SK-N-SH (cell line): ENCODE results near the gene CDAN1. TPM values are rescaled to one million over a fixed set of nuclear protein-coding genes. Genes with fewer than 3 reads are reported as not detected.
"Not testable (repeated sequence)": the region's sequence is repeated elsewhere in the genome, so short reads cannot be mapped to it uniquely, and the experiment has no call there.

Experiments used
- CTCF ChIA-PET: fragments of 300-600, 350-600 bp; formaldehyde crosslinking; extraction: SDS; loops from one replicate; lab custom pipeline; 2021; lab: Yijun Ruan, JAX
- POLR2A ChIA-PET: fragments of 350-600 bp; sonication (Branson Sonifier 250); formaldehyde crosslinking; extraction: SDS; loops from one replicate; lab custom pipeline; 2020; ENCODE audit warnings: antibody characterized with exemption, inconsistent platforms; lab: Yijun Ruan, JAX
- DNase-seq: peaks from one replicate; pipeline ENCODE4 v3.0.0; 2012
- H2AFZ ChIP-seq: fragments of 200-600 bp; sonication (generic); 2 replicates; pipeline ENCODE4 v1.8.1; 2016; ENCODE audit warnings: antibody characterized with exemption, mild to moderate bottlenecking, low read depth
- H3F3A ChIP-seq: fragments of 200-600 bp; sonication (generic); replicated peaks from 2 replicates; pipeline ENCODE3; 2016; ENCODE audit warnings: antibody characterized with exemption, mild to moderate bottlenecking; ENCODE audit not compliant: insufficient read depth
- H3K27ac ChIP-seq, 2 experiments: fragments of 200-500 bp in 1 of 2; fragments of 200-600 bp in 1 of 2; sonication (Bioruptor generic) in 1 of 2; sonication (generic), shearing (Covaris generic) in 1 of 2; 2 replicates each; pipeline versions ENCODE4 v1.5.1 to v1.6.1; 2014 to 2016; ENCODE audit warnings: low read depth in 2 of 2, inconsistent platforms in 1 of 2, low read length in 1 of 2, mild to moderate bottlenecking in 1 of 2, mixed read lengths in 1 of 2
- H3K27me3 ChIP-seq: fragments of 200-600 bp; sonication (generic), shearing (Covaris generic); 2 replicates; pipeline ENCODE4 v1.6.1; 2016; ENCODE audit warnings: mixed run types; ENCODE audit not compliant: insufficient read depth
- H3K36me3 ChIP-seq, 2 experiments: fragments of 200-500 bp in 1 of 2; fragments of 200-600 bp in 1 of 2; sonication (Bioruptor generic) in 1 of 2; sonication (generic) in 1 of 2; replicated peaks in 1 of 2; 2 replicates each; pipeline versions ENCODE3 to v1.5.1; 2014 to 2016; ENCODE audit warnings: low read length in 1 of 2, mild to moderate bottlenecking in 1 of 2; ENCODE audit not compliant: insufficient read depth in 2 of 2, control insufficient read depth in 1 of 2
- H3K4me1 ChIP-seq, 2 experiments: fragments of 200-500 bp in 1 of 2; fragments of 200-600 bp in 1 of 2; sonication (Bioruptor generic) in 1 of 2; sonication (generic), shearing (Covaris generic) in 1 of 2; 2 replicates each; pipeline versions ENCODE4 v1.5.1 to v1.6.1; 2014 to 2016; ENCODE audit warnings: low read depth in 1 of 2, low read length in 1 of 2, mixed run types in 1 of 2; ENCODE audit not compliant: insufficient read depth in 2 of 2, control insufficient read depth in 1 of 2
- H3K4me2 ChIP-seq: fragments of 200-600 bp; sonication (generic), shearing (Covaris generic); 2 replicates; pipeline ENCODE4 v1.6.1; 2017; ENCODE audit warnings: mixed run types
- H3K4me3 ChIP-seq, 2 experiments: fragments of 200-500 bp in 1 of 2; fragments of 200-600 bp in 1 of 2; sonication (Bioruptor generic) in 1 of 2; sonication (generic), shearing (Covaris generic) in 1 of 2; 2 replicates each; pipeline versions ENCODE4 v1.5.1 to v1.8.1; 2014 to 2016; ENCODE audit warnings: low read depth in 2 of 2, inconsistent platforms in 1 of 2, low read length in 1 of 2, mild to moderate bottlenecking in 1 of 2, mixed read lengths in 1 of 2, moderate library complexity in 1 of 2
- H3K79me2 ChIP-seq: fragments of 200-600 bp; sonication (generic); 2 replicates; pipeline ENCODE4 v1.8.1; 2017; ENCODE audit warnings: mild to moderate bottlenecking; ENCODE audit not compliant: insufficient read depth
- H3K9ac ChIP-seq: fragments of 200-600 bp; sonication (generic); 2 replicates; pipeline ENCODE4 v1.6.1; 2017; ENCODE audit warnings: mixed run types
- H3K9me2 ChIP-seq: fragments of 200-600 bp; sonication (generic); 2 replicates; pipeline ENCODE4 v1.6.1; 2017; ENCODE audit warnings: mixed run types
- H3K9me3 ChIP-seq: fragments of 200-600 bp; sonication (generic); 2 replicates; pipeline ENCODE4 v1.6.1; 2017; ENCODE audit warnings: mixed run types, mild to moderate bottlenecking, moderate library complexity
- H4K20me1 ChIP-seq: fragments of 200-600 bp; sonication (generic); 2 replicates; pipeline ENCODE4 v1.6.1; 2017; ENCODE audit warnings: mild to moderate bottlenecking, mixed run types; ENCODE audit not compliant: insufficient read depth
- ELF1 ChIP-seq: IDR thresholded peaks from 2 replicates; pipeline ENCODE4 v1.4.0; 2012
- EP300 ChIP-seq, 2 experiments: IDR thresholded peaks; 2 replicates each; pipeline versions ENCODE4 v1.4.0 to v1.6.1; 2012; ENCODE audit warnings: borderline replicate concordance in 1 of 2, low read depth in 1 of 2, low read length in 1 of 2
- EZH2phosphoT487 ChIP-seq: fragments of 200-600 bp; sonication (generic); IDR thresholded peaks from 2 replicates; pipeline ENCODE4 v1.6.1; 2017; ENCODE audit warnings: low read depth, mixed run types, mild to moderate bottlenecking, antibody characterized with exemption, moderate library complexity, borderline replicate concordance
- FOXJ3 ChIP-seq: sonication (generic); formaldehyde crosslinking; IDR thresholded peaks from 2 replicates; pipeline ENCODE4 v1.5.1; 2020; ENCODE audit warnings: mild to moderate bottlenecking, missing genetic modification reagents
- GABPA ChIP-seq: IDR thresholded peaks from 2 replicates; pipeline ENCODE4 v1.4.0; 2012; ENCODE audit warnings: low read depth, mild to moderate bottlenecking
- GATA2 ChIP-seq: sonication (generic); formaldehyde crosslinking; IDR thresholded peaks from 2 replicates; pipeline ENCODE4 v1.5.0; 2020; ENCODE audit warnings: mild to moderate bottlenecking, missing genetic modification reagents
- MAX ChIP-seq: IDR thresholded peaks from 2 replicates; pipeline ENCODE4 v1.4.0; 2012; ENCODE audit warnings: low read depth
- MEF2A ChIP-seq: IDR thresholded peaks from 2 replicates; pipeline ENCODE4 v1.4.0; 2012; ENCODE audit warnings: low read depth, borderline replicate concordance
- NFIC ChIP-seq: IDR thresholded peaks from 2 replicates; pipeline ENCODE4 v1.4.0; 2012; ENCODE audit warnings: borderline replicate concordance
- NRF1 ChIP-seq: IDR thresholded peaks from 2 replicates; pipeline ENCODE4 v1.6.1; 2012; ENCODE audit warnings: low read depth, mild to moderate bottlenecking, low read length
- PBX3 ChIP-seq: IDR thresholded peaks from 2 replicates; pipeline ENCODE4; 2012
- POLR2AphosphoS5 ChIP-seq: IDR thresholded peaks from 2 replicates; pipeline ENCODE4 v1.6.1; 2012; ENCODE audit warnings: low read depth, low read length
- RCOR1 ChIP-seq: fragments of 150-350 bp; IDR thresholded peaks from 2 replicates; pipeline ENCODE4 v1.6.1; 2017; ENCODE audit warnings: antibody characterized with exemption, low read length
- REST ChIP-seq: IDR thresholded peaks from 2 replicates; pipeline ENCODE4 v1.6.1; 2012; ENCODE audit warnings: mild to moderate bottlenecking, low read depth, low read length, moderate library complexity
- RFX5 ChIP-seq: IDR thresholded peaks from 2 replicates; pipeline ENCODE4 v1.6.1; 2012; ENCODE audit warnings: mild to moderate bottlenecking, improper control_type of control experiment, low read length
- SIN3A ChIP-seq: IDR thresholded peaks from 2 replicates; pipeline ENCODE4 v1.6.1; 2012; ENCODE audit warnings: low read depth, mild to moderate bottlenecking, low read length, moderate library complexity, borderline replicate concordance
- USF1 ChIP-seq: IDR thresholded peaks from 2 replicates; pipeline ENCODE4 v1.4.0; 2012; ENCODE audit warnings: low read depth, borderline replicate concordance
- WGBS: methylation state at CpG from one replicate; pipeline ENCODE4 v1.1.6; 2017; ENCODE audit warnings: low lambda C conversion rate; 5-methylcytosine and 5-hydroxymethylcytosine counted together
- polyA plus RNA-seq, 3 experiments: library from polyadenylated mRNA; depleted of rRNA; stranded (reverse); fragments of >200 nt; gene quantifications; 2 replicates each; pipeline ENCODE4 v1.2.3, GENCODE V29; 2012

The CDAN1 gene
- polyA plus RNA-seq, 1 of the 3 experiments (the other 2 are of a cell fraction): 6.2 TPM

- CTCF ChIA-PET: interaction anchor here (1.6 kb wide), 1 partner anchor 154 kb away, joined by 4 read pairs; no protein-coding TSS in a partner anchor
- TF ChIP-seq USF1: no peak
- no peak for TF ChIP-seq EP300 (IDR thresholded peaks at IDR 0.05; ENCODE audit: borderline replicate concordance in 1 of 2, low read depth in 1 of 2, low read length in 1 of 2)
- TF ChIP-seq MEF2A: no peak
- no peak for TF ChIP-seq EZH2phosphoT487
- TF ChIP-seq GATA2: no peak
- TF ChIP-seq NFIC: no peak
- 86% methylated on average over 2 of the region's 2 CpGs for WGBS
Observed at GRCh38 chr15:42772901-42773300, 36.0 kb upstream of the CDAN1 start.

GRCh38 chr15:42772144-42772543 lies 35.2 kb upstream of the CDAN1 start:
- DNase-seq: no peak
- peaks cover 14 to 27% of the 10 kb centered on the region in 2 experiments for H3K36me3 ChIP-seq
- H3K9me3 ChIP-seq: no peaks in the 10 kb centered on the region
- H3K9me2 ChIP-seq: no peaks in the 10 kb centered on the region
- ChIA-PET CTCF (interaction anchor here (1.6 kb wide), 1 partner anchor 154 kb away, joined by 4 read pairs; no protein-coding TSS in a partner anchor), POLR2A (no interaction called here)
- peaks cover 6% of the 10 kb centered on the region for H3F3A ChIP-seq
- H3K27me3 ChIP-seq: no peaks in the 10 kb centered on the region
- TF ChIP-seq MEF2A (no peak), REST (no peak), PBX3 (no peak), SIN3A (no peak), RCOR1 (no peak), POLR2AphosphoS5 (no peak), FOXJ3 (CRISPR knock-in tag) (no peak), GABPA (no peak), RFX5 (no peak), MAX (no peak), EP300 (IDR thresholded peaks at IDR 0.05; ENCODE audit: borderline replicate concordance in 1 of 2, low read depth in 1 of 2, low read length in 1 of 2) (no peak), NFIC (no peak), ELF1 (no peak), NRF1 (no peak)
- WGBS: 86% methylated on average over 2 of the region's 2 CpGs
- H3K9ac ChIP-seq: no peak overlapping the region
- no peaks in the 10 kb centered on the region; a peak in 1 of 4 replicates for H3K4me1 ChIP-seq
- no peaks in the 10 kb centered on the region for H4K20me1 ChIP-seq
- H3K27ac ChIP-seq: no peak overlapping the region
- H3K4me2 ChIP-seq: no peak overlapping the region
- no peak overlapping the region for H3K4me3 ChIP-seq
- H2AFZ ChIP-seq: no peak overlapping the region
- peaks cover 8% of the 10 kb centered on the region; the same call in 1 of the 2 replicates for H3K79me2 ChIP-seq

More at GRCh38 chr15:42772901-42773300, 36.0 kb upstream of the CDAN1 start:
- Histone ChIP-seq H3K4me3 (no peak overlapping the region), H3K27me3 (no peaks in the 10 kb centered on the region), H3K9me3 (no peaks in the 10 kb centered on the region), H3K4me1 (no peaks in the 10 kb centered on the region; a peak in 1 of 4 replicates), H3F3A (peaks cover 10% of the 10 kb centered on the region), H2AFZ (no peak overlapping the region), H3K4me2 (no peak overlapping the region), H3K27ac (no peak overlapping the region), H3K36me3 (peaks cover 14 to 27% of the 10 kb centered on the region in 2 experiments), H3K79me2 (peaks cover 5% of the 10 kb centered on the region; the same call in 1 of the 2 replicates), H3K9me2 (no peaks in the 10 kb centered on the region), H3K9ac (no peak overlapping the region), H4K20me1 (no peaks in the 10 kb centered on the region)
- POLR2A ChIA-PET: no interaction called here
- DNase-seq: no peak

GRCh38 chr15:42766109-42766508 lies 29.2 kb upstream of the CDAN1 start:
- H4K20me1 ChIP-seq, H2AFZ ChIP-seq, DNase-seq, H3K4me1 ChIP-seq, H3K9ac ChIP-seq, CTCF ChIA-PET, H3F3A ChIP-seq, H3K27ac ChIP-seq, H3K4me2 ChIP-seq, H3K36me3 ChIP-seq, H3K4me3 ChIP-seq, POLR2A ChIA-PET, H3K9me2 ChIP-seq, H3K9me3 ChIP-seq, H3K27me3 ChIP-seq: not testable (repeated sequence)
- WGBS: 65% methylated on average over 4 of the region's 4 CpGs
- H3K79me2 ChIP-seq: peaks cover 24% of the 10 kb centered on the region; the same call in 1 of the 2 replicates
